Keratinocyte (primary cell): ENCODE measurements around the gene PAIP2B. TPM values are rescaled to one million over a fixed set of nuclear protein-coding genes. Genes with fewer than 3 reads are reported as not detected.

ENCODE experiments used
- DNase-seq: peaks from one replicate; pipeline ENCODE4 v3.0.0-alpha.2; 2011; ENCODE audit warnings: low read depth, missing footprints, low spot score
- FAIRE-seq: peaks from 2 replicates; lab custom pipeline; 2011; peaks lifted over from hg19 to GRCh38; lab: Jason Lieb, UNC
- H2AFZ ChIP-seq: 2 replicates; pipeline ENCODE4 v1.6.0; 2012; ENCODE audit warnings: low read length, control low read depth, inconsistent platforms; ENCODE audit not compliant: control insufficient read depth
- H3K27ac ChIP-seq: 2 replicates; pipeline ENCODE4 v1.5.1; 2011; ENCODE audit warnings: low read length; ENCODE audit not compliant: control insufficient read depth, insufficient read depth
- H3K27me3 ChIP-seq: 3 replicates; pipeline ENCODE4 v1.6.0; 2011; ENCODE audit warnings: low read length; ENCODE audit not compliant: control insufficient read depth, insufficient read depth; ENCODE audit errors: extremely low read depth
- H3K36me3 ChIP-seq, 2 experiments: 2 replicates in 1 of 2; 3 replicates in 1 of 2; pipeline ENCODE4 v1.5.1; 2011; ENCODE audit warnings: low read length in 2 of 2, mild to moderate bottlenecking in 1 of 2; ENCODE audit not compliant: control insufficient read depth in 2 of 2, insufficient read depth in 2 of 2; ENCODE audit errors: extremely low read depth in 1 of 2
- H3K4me1 ChIP-seq: 3 replicates; pipeline ENCODE4 v1.5.1; 2011; ENCODE audit warnings: low read length; ENCODE audit not compliant: control insufficient read depth, insufficient read depth; ENCODE audit errors: extremely low read depth
- H3K4me2 ChIP-seq: 3 replicates; pipeline ENCODE4 v1.6.0; 2011; ENCODE audit warnings: low read depth, low read length; ENCODE audit not compliant: control insufficient read depth, insufficient read depth; ENCODE audit errors: extremely low read depth
- H3K4me3 ChIP-seq, 3 experiments: fragments of 200-600 bp in 1 of 3; sonication (generic) in 1 of 3; 2 replicates in 2 of 3; 3 replicates in 1 of 3; pipeline ENCODE4 v1.5.1; 2011 to 2016; ENCODE audit warnings: low read length in 3 of 3, mild to moderate bottlenecking in 3 of 3, control low read depth in 2 of 3, inconsistent platforms in 1 of 3, low read depth in 1 of 3, mixed read lengths in 1 of 3, mixed run types in 1 of 3, moderate library complexity in 1 of 3; ENCODE audit not compliant: control insufficient read depth in 2 of 3, insufficient read depth in 2 of 3; ENCODE audit errors: extremely low read depth in 1 of 3
- H3K79me2 ChIP-seq: 2 replicates; pipeline ENCODE4 v1.6.0; 2012; ENCODE audit warnings: low read length; ENCODE audit not compliant: control insufficient read depth, insufficient read depth
- H3K9ac ChIP-seq: 3 replicates; pipeline ENCODE4 v1.6.0; 2011; ENCODE audit warnings: low read length; ENCODE audit not compliant: control insufficient read depth, insufficient read depth; ENCODE audit errors: extremely low read depth
- H3K9me1 ChIP-seq: 3 replicates; pipeline ENCODE4 v1.6.0; 2011; ENCODE audit warnings: low read length; ENCODE audit not compliant: control insufficient read depth, insufficient read depth; ENCODE audit errors: extremely low read depth
- H3K9me3 ChIP-seq: 2 replicates; pipeline ENCODE4 v1.5.1; 2012; ENCODE audit warnings: low read depth, low read length; ENCODE audit not compliant: control insufficient read depth
- H4K20me1 ChIP-seq: 3 replicates; pipeline ENCODE4 v1.6.0; 2011; ENCODE audit warnings: low read length; ENCODE audit not compliant: control insufficient read depth, insufficient read depth; ENCODE audit errors: extremely low read depth
- EZH2 ChIP-seq: IDR thresholded peaks from one replicate; pipeline ENCODE4 v1.6.1; 2012; ENCODE audit warnings: inconsistent platforms, mild to moderate bottlenecking, low read length, moderate library complexity
- dilution Hi-C: fragments of 300-500 bp; cut with MboI; formaldehyde crosslinking; loops from one replicate; pipeline ENCODE4 v1.7.0; 2020; ENCODE audit warnings: low sequenced_read_pairs; ENCODE audit not compliant: extremely low pct_ligation_motif_present
- polyA plus RNA-seq, 5 experiments: library from polyadenylated mRNA; depleted of rRNA in 3 of 5; stranded (reverse) in 3 of 5; stranded (forward) in 1 of 5; unstranded in 1 of 5; fragments of >200 nt; gene quantifications; 1 replicate in 1 of 5; 2 replicates in 3 of 5; 3 replicates in 1 of 5; pipeline versions ENCODE4 v1.2.1 to v1.2.3, GENCODE V29; 2011 to 2012; ENCODE audit warnings: missing spikeins in 2 of 5, low read depth in 1 of 5, low replicate concordance in 1 of 5
- TF ChIP-seq, protein P1 (sequence below), 3 experiments: IDR thresholded peaks in 1 of 3; conservative IDR thresholded peaks in 1 of 3; optimal IDR thresholded peaks in 1 of 3; 2 replicates in 2 of 3; 3 replicates in 1 of 3; pipeline versions ENCODE3 to v1.5.1; 2011; ENCODE audit warnings: low read length in 3 of 3, mild to moderate bottlenecking in 3 of 3, moderate library complexity in 2 of 3, control low read depth in 1 of 3, inconsistent platforms in 1 of 3; ENCODE audit not compliant: insufficient read depth in 2 of 3; ENCODE audit errors: extremely low read depth in 1 of 3

Gene PAIP2B
- polyA plus RNA-seq, 1 donor (not counting 4 experiments of a cell fraction or from before 2014, with no cell fraction given), result 1.7 TPM

DNA sequence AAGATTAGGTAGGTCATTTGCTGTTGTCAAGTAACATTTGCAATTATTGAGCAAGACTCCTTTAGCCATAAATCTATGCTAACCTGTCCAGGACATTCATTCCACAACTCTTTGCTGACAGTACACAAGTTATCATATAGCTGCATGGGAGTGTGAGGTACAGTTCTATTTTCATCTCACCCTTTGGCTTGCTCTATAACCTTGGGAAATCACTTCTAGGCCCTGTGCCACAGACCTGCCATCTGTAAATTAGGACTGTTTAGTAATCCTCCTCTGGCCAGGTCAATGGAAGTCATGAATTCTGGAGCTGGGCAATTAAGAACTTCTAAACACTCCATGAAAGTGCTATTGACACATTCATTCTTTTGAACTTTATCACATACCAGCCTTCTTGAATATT is 34.6 kb upstream of the PAIP2B start:
- Histone ChIP-seq H3K4me3 (no peak overlapping the region), H3K9ac (no peak overlapping the region), H2AFZ (no peak overlapping the region), H3K9me1 (no peaks in the 10 kb centered on the region), H4K20me1 (no peaks in the 10 kb centered on the region), H3K36me3 (no peaks in the 10 kb centered on the region), H3K4me2 (no peak overlapping the region), H3K4me1 (no peaks in the 10 kb centered on the region), H3K27ac (no peak overlapping the region), H3K27me3 (peaks cover 3% of the 10 kb centered on the region), H3K9me3 (no peaks in the 10 kb centered on the region), H3K79me2 (no peaks in the 10 kb centered on the region)
- DNase-seq, result no peak
- no peak for FAIRE-seq
- TF ChIP-seq, protein P1, sequence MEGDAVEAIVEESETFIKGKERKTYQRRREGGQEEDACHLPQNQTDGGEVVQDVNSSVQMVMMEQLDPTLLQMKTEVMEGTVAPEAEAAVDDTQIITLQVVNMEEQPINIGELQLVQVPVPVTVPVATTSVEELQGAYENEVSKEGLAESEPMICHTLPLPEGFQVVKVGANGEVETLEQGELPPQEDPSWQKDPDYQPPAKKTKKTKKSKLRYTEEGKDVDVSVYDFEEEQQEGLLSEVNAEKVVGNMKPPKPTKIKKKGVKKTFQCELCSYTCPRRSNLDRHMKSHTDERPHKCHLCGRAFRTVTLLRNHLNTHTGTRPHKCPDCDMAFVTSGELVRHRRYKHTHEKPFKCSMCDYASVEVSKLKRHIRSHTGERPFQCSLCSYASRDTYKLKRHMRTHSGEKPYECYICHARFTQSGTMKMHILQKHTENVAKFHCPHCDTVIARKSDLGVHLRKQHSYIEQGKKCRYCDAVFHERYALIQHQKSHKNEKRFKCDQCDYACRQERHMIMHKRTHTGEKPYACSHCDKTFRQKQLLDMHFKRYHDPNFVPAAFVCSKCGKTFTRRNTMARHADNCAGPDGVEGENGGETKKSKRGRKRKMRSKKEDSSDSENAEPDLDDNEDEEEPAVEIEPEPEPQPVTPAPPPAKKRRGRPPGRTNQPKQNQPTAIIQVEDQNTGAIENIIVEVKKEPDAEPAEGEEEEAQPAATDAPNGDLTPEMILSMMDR (optimal IDR thresholded peaks at IDR 0.05 in 1 of 3, IDR thresholded peaks at IDR 0.05 in 1 of 3, conservative IDR thresholded peaks at IDR 0.05 in 1 of 3; ENCODE audit: extremely low read depth in 1 of 3, insufficient read depth in 2 of 3, low read length in 3 of 3), result no peak
- dilution Hi-C loops, result no loop called here

DNA sequence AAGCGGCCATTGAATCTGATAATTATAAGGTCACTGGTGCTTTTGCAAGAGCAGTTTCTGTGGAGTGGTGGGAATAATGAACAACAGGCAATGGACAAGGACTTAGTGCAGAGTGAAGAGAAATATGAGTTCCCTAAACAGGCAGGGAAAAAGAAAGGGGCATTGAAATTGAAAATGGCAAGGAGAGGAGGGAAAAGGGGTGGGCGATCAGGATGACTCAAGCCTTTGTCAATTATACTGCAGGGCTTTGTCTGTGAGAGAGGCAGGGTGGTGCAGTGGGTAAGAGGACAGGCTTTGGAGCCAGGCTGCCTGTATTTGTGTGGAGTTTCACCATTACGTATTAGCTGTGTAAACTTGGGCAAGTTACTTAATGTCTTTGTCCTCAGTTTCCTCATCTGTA is 29.5 kb upstream of the PAIP2B start:
- Histone ChIP-seq H3K4me2 (no peak overlapping the region), H3K4me1 (no peaks in the 10 kb centered on the region), H3K9me3 (no peaks in the 10 kb centered on the region), H4K20me1 (no peaks in the 10 kb centered on the region), H3K36me3 (no peaks in the 10 kb centered on the region), H3K27ac (no peak overlapping the region), H3K4me3 (no peak overlapping the region), H3K9me1 (no peaks in the 10 kb centered on the region), H3K9ac (no peak overlapping the region), H2AFZ (no peak overlapping the region), H3K79me2 (no peaks in the 10 kb centered on the region), H3K27me3 (no peaks in the 10 kb centered on the region)
- dilution Hi-C loops, result no loop called here
- TF ChIP-seq, protein P1 (optimal IDR thresholded peaks at IDR 0.05 in 1 of 3, IDR thresholded peaks at IDR 0.05 in 1 of 3, conservative IDR thresholded peaks at IDR 0.05 in 1 of 3; ENCODE audit: extremely low read depth in 1 of 3, insufficient read depth in 2 of 3, low read length in 3 of 3), result no peak
- no peak for TF ChIP-seq EZH2
- no peak for FAIRE-seq
- DNase-seq, result no peak
